Measurements from ENCODE around the gene DUSP9.
"Not testable (repeated sequence)": the region's sequence is repeated elsewhere in the genome, so short reads cannot be mapped to it uniquely, and the experiment has no call there.

The DUSP9 gene

GRCh38 chrX:153672531-153673427, 25.8 kb downstream of the DUSP9 start:
- no peak for DNase-seq (ENCODE audit: low read depth in 3 of 3)

GRCh38 chrX:153673428-153674218, 26.6 kb downstream of the DUSP9 start, which contains the start of gene PNCK:
TSS of gene PNCK (minus strand) at chrX:153673813. CDS start at chrX:153673076, 737 bp downstream.
- DNase-seq (ENCODE audit: low read depth in 3 of 3), result no peak

DNA sequence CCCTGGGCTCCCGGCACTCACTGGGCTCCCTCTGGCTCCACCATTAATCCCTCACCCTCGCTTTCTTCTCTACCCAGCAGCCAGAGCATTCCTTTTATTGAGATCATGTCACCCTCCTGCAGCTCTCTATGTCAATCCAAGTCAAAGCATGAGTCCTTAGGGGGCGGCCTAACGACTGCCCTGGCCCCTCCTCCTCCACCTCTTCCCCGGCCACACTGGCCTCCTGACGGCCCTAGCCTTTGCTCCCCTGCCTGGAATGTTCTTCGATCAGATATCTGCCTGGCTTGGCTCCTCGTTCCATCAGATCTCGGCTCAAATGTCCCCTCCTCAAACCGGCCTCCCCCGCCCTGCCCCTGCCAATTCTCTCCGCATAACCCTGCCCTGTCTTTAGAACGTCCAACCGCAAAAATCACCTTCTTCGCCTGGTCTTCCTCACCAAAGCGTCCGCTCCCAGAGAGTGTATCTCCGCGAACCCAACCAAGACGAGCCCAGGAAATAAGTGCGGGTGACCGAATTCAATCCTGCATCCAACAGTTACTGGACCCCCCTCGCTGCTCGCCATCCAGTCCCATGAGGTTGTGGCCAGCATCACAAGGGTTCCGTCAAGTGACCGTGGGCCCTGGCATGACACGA, 27.3 kb downstream of the DUSP9 start:
- no peak for DNase-seq (ENCODE audit: low read depth in 3 of 3)

GRCh38 chrX:153681175-153681574, 34.2 kb downstream of the DUSP9 start:
- no peak for DNase-seq (ENCODE audit: low read depth in 3 of 3)

DNA sequence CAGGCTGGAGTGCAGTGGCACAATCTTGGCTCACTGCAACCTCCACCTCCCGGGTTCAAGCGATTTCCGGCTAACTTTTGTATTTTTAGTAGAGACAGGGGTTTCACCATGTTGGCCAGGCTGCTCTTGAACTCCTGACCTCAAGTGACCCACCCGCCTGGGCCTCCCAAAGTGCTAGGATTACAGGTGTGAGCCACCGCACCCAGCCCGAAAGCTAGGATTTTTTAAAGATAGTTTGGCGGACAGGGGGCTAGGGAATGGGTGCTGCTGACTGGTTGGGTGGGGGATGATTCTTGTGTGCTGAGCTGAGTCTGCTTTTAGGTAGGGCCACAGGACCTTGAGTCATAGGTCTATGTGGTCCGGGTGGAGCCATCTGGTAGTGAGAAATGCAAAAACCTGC, 36.5 kb downstream of the DUSP9 start:
- not testable (repeated sequence) for DNase-seq (ENCODE audit: low read depth in 3 of 3)

- DNase-seq (ENCODE audit: low read depth in 3 of 3), result no peak
Measured at GRCh38 chrX:153684467-153685155, 37.6 kb downstream of the DUSP9 start.

GRCh38 chrX:153685156-153685536, 38.1 kb downstream of the DUSP9 start:
- no peak for DNase-seq (ENCODE audit: low read depth in 3 of 3)

- DNase-seq (ENCODE audit: low read depth in 3 of 3), result no peak
Measured at GRCh38 chrX:153685751-153686696, 39.0 kb downstream of the DUSP9 start.

GRCh38 chrX:153686711-153687110, 39.7 kb downstream of the DUSP9 start:
- no peak for DNase-seq (ENCODE audit: low read depth in 3 of 3)

GRCh38 chrX:153687121-153688039, 40.4 kb downstream of the DUSP9 start, which contains the start of gene SLC6A8:
TSS of gene SLC6A8 (plus strand) at chrX:153687926. CDS start at chrX:153688575, 649 bp downstream.
- no peak for DNase-seq (ENCODE audit: low read depth in 3 of 3)

DNA sequence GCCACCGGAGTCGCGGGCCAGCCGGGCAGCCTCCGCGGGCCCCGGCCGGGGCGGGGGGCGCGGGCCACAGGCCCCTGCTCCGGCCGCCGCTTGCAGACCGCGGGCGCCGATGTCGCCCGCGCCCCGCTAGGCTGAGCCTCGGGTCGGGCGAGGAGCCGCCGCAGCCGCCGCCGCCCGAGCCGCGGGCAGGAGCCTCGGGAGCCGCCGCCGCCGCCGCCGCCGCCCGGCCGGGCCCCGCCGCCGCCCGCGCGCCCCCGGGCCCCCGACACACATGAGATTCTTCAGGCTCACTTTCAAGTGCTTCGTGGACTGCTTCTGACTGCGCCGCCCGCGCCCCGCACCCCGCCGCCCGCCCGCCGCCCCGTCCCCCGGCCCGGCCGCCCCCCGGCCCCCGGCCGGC, 41.1 kb downstream of the DUSP9 start:
- no peak for DNase-seq (ENCODE audit: low read depth in 3 of 3)

DNA sequence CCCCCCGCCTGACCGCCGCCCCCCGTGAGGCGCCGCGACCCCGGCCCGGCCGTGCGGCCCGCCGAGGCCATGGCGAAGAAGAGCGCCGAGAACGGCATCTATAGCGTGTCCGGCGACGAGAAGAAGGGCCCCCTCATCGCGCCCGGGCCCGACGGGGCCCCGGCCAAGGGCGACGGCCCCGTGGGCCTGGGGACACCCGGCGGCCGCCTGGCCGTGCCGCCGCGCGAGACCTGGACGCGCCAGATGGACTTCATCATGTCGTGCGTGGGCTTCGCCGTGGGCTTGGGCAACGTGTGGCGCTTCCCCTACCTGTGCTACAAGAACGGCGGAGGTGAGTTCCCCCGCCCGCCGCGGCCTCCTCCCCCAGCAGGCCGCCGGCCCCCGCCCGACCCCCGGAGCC, 41.5 kb downstream of the DUSP9 start:
- DNase-seq (ENCODE audit: low read depth in 3 of 3), result no peak

GRCh38 chrX:153688911-153689590, 42.0 kb downstream of the DUSP9 start:
- DNase-seq (ENCODE audit: low read depth in 3 of 3), result no peak

DNA sequence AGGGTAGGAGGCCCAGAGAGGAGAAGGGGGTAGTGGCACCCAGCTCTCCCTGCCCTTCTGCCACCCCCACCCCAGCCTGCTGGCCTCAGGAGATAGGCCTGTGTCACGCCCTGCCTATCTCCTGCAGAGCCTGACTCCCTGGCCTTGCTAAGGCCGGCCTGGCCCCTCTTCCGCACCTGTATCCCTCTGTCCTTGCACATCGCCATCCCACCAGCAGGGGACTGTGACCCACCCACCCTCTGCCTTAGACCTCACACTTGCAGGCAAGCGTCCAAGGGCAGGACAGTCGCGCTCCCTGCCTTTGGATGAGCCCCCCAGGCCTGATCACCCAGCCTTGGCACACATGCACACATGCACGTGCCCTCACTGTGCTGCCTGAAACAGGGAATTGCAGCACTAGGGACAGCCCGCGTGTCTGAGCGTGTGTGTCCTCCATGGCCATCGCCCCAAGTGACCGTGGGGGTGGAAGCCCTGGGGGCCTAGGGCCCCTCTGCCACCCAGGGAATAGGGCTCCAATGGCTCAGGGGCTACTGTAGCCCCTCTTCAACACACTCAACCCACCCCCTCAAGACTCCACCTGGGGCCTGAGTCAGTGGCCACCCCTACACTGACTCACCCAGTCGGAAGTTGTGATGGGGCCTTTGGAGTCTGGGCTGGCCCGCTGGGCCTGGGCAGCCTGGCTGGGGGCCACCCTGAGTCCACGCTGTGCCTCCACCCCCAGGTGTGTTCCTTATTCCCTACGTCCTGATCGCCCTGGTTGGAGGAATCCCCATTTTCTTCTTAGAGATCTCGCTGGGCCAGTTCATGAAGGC, 42.9 kb downstream of the DUSP9 start:
- DNase-seq (ENCODE audit: low read depth in 3 of 3), result no peak

DNA sequence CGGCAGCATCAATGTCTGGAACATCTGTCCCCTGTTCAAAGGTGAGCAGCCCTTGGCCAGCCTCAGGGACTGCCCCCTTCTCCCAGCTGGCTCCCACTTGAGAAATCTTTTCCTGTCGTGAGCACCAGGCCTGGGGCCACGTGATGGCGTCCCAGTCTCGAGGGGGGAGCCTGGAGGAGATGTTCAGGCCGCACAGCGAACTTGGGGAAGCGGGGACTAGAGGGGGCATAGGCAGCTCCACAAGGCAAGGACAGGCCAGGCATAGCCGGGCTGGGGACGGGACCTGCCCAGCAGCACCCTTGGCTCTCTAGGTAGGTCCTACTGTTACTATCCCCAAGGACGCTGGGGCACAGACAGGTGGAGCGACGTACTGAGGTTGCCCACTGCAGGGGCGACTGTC, 43.5 kb downstream of the DUSP9 start:
- DNase-seq (ENCODE audit: low read depth in 3 of 3), result no peak

DNA sequence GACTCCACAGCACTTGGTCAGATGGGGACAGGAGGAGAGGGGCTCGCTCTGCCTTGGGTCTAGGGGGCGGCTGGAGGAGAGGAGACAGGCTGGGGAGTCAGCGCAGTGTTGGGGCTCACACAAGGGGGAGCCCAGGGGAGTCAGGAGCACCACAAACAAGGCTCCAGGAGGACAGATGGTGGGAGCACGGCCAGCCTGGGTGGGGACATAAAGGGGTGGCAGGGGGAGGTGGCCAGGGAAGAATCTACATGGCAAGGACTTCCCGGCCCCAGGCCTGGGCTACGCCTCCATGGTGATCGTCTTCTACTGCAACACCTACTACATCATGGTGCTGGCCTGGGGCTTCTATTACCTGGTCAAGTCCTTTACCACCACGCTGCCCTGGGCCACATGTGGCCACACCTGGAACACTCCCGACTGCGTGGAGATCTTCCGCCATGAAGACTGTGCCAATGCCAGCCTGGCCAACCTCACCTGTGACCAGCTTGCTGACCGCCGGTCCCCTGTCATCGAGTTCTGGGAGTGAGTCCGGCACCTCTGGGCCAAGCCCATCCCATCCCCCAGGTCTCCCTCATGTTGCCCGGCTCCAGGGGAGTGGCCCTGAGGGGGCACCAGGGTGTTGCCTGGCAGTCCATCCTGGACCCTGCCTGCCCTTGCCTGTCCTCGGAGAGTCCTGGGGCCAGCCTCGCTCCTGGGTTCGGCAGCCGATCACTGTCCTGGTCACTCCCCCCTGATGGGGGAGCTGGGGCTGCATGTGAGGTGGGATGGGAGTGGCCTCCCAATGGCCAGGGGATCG, 44.2 kb downstream of the DUSP9 start:
- DNase-seq (ENCODE audit: low read depth in 3 of 3), result not testable (repeated sequence)

GRCh38 chrX:153692003-153692402, 45.0 kb downstream of the DUSP9 start:
- DNase-seq (ENCODE audit: low read depth in 3 of 3), result no peak

Measured in stimulated activated CD4-positive, alpha-beta T cell treated with anti-CD3 and anti-CD28 coated beads, TNF-alpha, amount 100 ng/mL, for 4 hours (primary cell).